Subcutaneous adipose tissue (tissue), 4 donors: ENCODE data around the gene KCNJ10. TPM values are rescaled to one million over a fixed set of nuclear protein-coding genes. Genes with fewer than 3 reads are reported as not detected.

Source experiments
- total RNA-seq, 4 donors: library from RNA; depleted of rRNA; stranded (reverse); fragments of >200 nt; gene quantifications; one replicate each; pipeline ENCODE4 v1.1.0, GENCODE V29; 2016
- TF ChIP-seq, protein P1 (sequence below): fragments of 450-650 bp; IDR thresholded peaks from one replicate; pipeline ENCODE4 v1.5.1; 2016; ENCODE audit warnings: low read depth, mild to moderate bottlenecking, control low read depth, antibody characterized with exemption, moderate library complexity

Gene KCNJ10
- total RNA-seq, 4 donors from 2014 or later = not detected

DNA sequence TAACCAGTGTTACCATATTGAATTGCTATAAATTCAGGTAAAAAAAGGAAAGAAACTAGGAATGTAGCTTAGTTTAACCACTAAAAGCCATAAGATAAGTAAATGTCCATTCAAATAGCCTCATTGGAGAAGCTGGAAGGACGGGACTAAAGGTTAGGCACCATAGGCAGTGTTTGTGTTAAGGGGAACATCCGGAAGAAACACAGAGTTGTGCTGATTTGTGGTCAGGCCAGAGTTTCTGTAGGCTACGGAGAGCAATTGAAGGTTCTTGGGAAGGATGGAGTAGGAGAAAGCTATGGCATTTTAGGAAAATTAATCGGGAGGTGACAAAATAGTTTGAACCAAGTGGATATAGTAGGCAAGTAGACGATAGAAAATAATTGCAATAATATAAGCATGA is 1.3 kb upstream of the KCNJ10 start:
- TF ChIP-seq, protein P1, sequence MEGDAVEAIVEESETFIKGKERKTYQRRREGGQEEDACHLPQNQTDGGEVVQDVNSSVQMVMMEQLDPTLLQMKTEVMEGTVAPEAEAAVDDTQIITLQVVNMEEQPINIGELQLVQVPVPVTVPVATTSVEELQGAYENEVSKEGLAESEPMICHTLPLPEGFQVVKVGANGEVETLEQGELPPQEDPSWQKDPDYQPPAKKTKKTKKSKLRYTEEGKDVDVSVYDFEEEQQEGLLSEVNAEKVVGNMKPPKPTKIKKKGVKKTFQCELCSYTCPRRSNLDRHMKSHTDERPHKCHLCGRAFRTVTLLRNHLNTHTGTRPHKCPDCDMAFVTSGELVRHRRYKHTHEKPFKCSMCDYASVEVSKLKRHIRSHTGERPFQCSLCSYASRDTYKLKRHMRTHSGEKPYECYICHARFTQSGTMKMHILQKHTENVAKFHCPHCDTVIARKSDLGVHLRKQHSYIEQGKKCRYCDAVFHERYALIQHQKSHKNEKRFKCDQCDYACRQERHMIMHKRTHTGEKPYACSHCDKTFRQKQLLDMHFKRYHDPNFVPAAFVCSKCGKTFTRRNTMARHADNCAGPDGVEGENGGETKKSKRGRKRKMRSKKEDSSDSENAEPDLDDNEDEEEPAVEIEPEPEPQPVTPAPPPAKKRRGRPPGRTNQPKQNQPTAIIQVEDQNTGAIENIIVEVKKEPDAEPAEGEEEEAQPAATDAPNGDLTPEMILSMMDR = no peak

DNA sequence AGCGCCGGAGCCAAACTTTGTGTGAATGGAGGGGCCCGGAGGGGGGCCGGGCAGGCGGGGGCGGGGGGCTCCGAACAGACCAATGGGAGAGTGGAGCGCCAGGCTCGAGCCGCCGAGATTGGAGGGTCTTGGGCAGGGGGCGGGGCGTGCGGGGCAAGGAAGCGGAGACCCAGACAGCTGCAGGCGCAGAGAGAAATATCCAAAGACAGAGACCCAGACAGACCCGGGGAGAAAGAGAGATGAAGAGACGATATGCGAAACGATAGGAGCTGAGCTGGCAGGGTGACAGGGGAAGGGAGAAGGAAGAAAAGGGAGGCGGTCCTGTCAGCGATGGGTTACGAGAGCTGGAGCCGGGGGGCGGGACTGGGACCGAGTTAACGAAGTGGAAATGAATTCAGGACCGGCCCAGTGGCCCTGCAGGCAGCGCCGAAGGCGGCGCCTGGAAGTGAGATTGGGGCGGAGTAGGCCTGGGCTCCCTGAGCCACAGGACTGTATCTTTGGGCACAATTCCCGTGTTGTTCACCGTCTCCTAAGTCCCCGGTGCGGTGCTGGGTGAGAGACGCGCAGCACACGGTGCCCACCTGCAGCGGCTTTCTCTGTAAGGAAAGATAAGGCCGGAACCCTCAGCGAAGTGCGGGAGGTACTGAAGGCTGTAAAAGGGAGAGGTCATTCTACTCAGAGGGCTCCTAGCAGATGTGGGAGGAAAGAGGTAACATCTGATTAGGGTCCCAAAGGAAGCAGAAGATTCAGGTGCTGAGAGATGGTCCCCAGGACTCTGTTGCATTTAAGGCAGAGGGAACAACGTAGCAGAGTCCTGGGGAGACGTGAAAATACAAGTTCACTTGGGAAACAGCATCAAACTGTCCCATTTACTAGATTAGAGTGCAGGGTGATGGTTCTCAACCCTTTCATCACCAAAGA is 543 bp upstream of the KCNJ10 start:
- TF ChIP-seq, protein P1 = no peak

DNA sequence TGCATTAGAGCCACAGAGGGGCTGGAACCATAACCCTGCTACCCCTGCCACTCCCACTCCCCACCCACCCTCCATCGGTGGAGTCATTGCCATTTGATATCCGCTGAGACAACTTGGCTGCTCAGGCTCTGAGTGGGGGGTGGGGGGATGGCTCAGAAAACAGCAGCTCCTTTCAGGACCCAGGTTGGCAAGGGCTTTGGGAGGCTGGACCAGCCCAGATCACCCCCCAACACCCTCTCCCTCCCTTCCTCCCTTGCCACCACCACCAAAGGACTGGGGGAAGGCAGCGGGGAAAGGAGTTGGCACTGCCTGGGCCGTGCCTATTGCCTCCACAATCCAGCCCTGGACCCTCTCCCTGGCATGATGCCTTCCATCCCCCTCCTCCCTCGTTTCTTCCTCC is 1.7 kb downstream of the KCNJ10 start:
- TF ChIP-seq, protein P1 = no peak

DNA sequence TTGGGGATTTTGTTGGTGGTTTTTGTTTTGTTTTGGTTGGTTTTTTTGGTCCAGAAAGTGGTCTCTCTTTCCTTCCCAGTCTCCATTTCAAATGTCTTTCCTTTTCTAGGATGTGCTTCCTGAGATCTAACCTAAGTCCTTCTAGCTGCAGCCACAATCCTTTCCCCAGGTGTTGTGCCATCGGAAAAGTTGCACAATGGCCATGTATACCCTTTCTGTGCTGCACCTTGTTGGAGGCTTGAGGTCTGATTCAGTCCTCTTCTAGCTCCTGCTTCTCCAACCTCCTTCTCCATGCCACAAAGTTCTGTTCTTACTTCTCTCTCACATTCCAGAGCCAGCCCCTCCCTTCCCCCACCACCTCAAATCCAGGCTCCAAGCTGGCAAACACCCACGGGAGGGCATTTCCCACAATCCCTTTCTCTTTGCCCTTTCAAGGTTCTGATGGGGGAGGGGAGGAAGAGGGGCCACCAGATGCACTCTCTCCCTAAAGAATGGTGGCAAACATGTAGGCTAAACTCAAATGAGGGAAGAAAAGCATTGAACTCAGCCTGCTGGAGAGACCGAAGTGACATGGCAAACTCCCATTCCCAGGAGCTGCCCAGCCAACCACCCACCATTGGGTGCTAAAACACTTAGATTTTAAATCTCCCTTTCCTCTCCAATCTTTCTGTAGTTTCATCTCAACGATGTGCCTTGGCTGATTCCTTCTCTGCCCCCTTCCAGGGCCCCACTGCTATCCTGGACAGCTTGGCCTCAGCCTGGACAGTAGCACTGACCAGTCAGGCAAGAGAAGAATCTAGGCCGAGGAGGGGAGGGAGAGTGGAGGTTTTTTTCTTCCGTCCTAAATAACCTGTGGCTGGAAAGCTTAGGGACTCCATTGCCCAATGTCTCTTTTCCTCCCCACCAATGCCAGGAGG is 2.9 kb downstream of the KCNJ10 start:
- TF ChIP-seq, protein P1 = no peak

DNA sequence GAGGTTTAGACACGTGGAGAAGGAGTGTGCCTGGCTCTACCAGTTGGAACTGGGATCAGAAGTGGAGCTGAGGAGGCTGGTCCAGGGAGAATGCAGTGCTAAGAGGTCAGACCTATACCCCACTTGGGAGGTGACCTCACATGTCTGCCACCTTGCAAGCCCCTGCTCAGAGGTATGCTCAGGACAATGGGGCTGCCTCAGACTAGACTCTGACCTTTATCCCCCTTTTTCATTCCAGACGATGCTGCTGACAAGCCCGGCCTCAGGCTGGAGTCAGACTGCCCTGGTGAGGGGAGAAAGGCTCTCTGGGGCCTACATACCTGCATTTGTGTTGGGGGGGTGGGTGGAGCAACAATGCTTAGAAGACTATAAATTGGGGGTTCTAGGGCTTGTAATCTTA is 5.2 kb downstream of the KCNJ10 start:
- TF ChIP-seq, protein P1 = no peak

DNA sequence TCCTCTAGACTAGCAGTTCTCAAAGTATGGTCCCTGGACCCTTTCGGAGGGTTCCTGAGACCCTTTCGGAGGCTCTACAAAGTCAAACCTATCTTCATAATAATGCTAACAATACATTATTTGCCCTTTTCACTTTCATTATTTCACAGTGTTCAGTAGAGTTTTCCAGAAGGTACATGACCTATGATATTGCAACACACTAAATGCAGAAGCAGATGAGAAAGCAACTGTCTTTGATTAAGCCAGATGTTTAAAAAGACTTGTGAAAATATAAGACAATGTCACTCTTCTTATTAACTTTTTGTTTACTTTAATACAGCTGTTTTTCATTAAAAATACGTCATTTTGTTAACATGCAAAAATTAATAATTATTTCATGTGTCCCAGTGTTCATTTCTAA is 5.8 kb downstream of the KCNJ10 start:
- TF ChIP-seq, protein P1 = no peak

DNA sequence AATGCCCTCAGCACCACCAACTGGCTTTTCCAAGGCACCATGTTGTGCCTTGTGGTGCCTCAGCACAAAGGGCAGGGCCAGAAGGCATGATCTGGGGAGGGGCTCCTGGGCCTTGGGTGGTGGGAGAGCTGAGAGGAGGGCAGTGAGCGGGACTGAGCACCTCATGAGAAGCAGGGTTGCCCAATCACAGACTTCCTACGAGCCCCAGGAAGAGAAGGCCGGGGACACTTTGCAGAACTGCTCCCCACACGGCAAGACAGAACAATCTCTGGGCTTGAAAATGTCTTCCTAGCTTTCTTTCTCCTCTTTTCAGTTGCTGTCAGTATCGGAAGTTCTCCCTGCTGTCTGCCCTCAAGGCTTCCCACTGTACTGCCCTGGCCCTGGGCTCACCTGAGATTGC is 6.8 kb downstream of the KCNJ10 start:
- TF ChIP-seq, protein P1 = no peak
